Lower lobe of right lung (tissue), 2 donors: Measurements from ENCODE around the gene SERINC5. TPM values are rescaled to one million over a fixed set of nuclear protein-coding genes. Genes with fewer than 3 reads are reported as not detected.
A peak's percentile ranks its signal among the peaks of the same experiment; 100 is the strongest.

Source experiments
- ATAC-seq, 2 donors: fragments of 200-7000 bp; cut with Tn5 transposase; one replicate each; pipeline ENCODE4 v1.9.1; 2020 to 2022; ENCODE audit warnings: mild to moderate bottlenecking in 2 of 2, moderate library complexity in 2 of 2
- DNase-seq: peaks from one replicate; pipeline ENCODE4 v3.0.0-alpha.2; 2020
- H3K27ac ChIP-seq: fragments of 200-600 bp; one replicate; pipeline ENCODE4 v1.8.0; 2022
- H3K27me3 ChIP-seq: fragments of 200-600 bp; one replicate; pipeline ENCODE4 v1.8.0; 2022; ENCODE audit warnings: low read depth
- H3K36me3 ChIP-seq: fragments of 200-600 bp; one replicate; pipeline ENCODE4 v1.8.0; 2022; ENCODE audit warnings: mild to moderate bottlenecking
- H3K4me1 ChIP-seq: fragments of 200-600 bp; one replicate; pipeline ENCODE4 v1.8.0; 2022
- H3K4me3 ChIP-seq: fragments of 200-600 bp; one replicate; pipeline ENCODE4 v1.8.0; 2022; ENCODE audit warnings: mild to moderate bottlenecking
- H3K9me3 ChIP-seq: fragments of 200-600 bp; one replicate; pipeline ENCODE4 v1.8.0; 2022
- CTCF ChIP-seq: fragments of 200-600 bp; IDR thresholded peaks from one replicate; pipeline ENCODE4 v1.8.0; 2022; ENCODE audit warnings: antibody characterized with exemption, mild to moderate bottlenecking
- intact Hi-C: fragments of 100-400 bp; cut with DNase I; formaldehyde crosslinking; loops from one replicate; pipeline ENCODE4 v1.11.0; 2022
- total RNA-seq: library from RNA; stranded (reverse); fragmentation: NEBNext Ultra II Directional; extraction: Animal tissue kit (Norgen Biotek cat#: 25700); gene quantifications from one replicate; pipeline ENCODE4 v1.2.1, GENCODE V29; 2021
- donor health status: DM: no; HTN: yes; CAD: no; lungs with severe emphysema.

Gene SERINC5
- total RNA-seq, 1 donor from 2014 or later = 52.6 TPM

- no peak for DNase-seq
- Histone ChIP-seq H3K4me3 (peak overlapping the region; percentile 33), H3K27ac (peak overlapping the region; percentile 32)
These were observed 172.6 kb downstream of the SERINC5 start for GRCh38 chr5:80083101-80083890.

GRCh38 chr5:80082731-80083100 is 173.1 kb downstream of the SERINC5 start:
- peaks cover 11% of the 10 kb centered on the region for H3K4me1 ChIP-seq
- intact Hi-C loops = no loop called here
- ATAC-seq (peak; percentile 92 to 93), DNase-seq (peak; percentile 76)
- H3K9me3 ChIP-seq = no peaks in the 10 kb centered on the region
- no peaks in the 10 kb centered on the region for H3K36me3 ChIP-seq
- TF ChIP-seq CTCF = peak; percentile 84
- H3K27ac ChIP-seq = peak overlapping the region; percentile 32
- H3K27me3 ChIP-seq = no peaks in the 10 kb centered on the region
- H3K4me3 ChIP-seq = peak overlapping the region; percentile 33

More at GRCh38 chr5:80083101-80083890, 172.6 kb downstream of the SERINC5 start:
- peaks cover 11% of the 10 kb centered on the region for H3K4me1 ChIP-seq
- H3K9me3 ChIP-seq = no peaks in the 10 kb centered on the region
- ATAC-seq = peak; percentile 89 to 92
- peak; percentile 75 for TF ChIP-seq CTCF
- no peaks in the 10 kb centered on the region for H3K36me3 ChIP-seq
- no peaks in the 10 kb centered on the region for H3K27me3 ChIP-seq
- intact Hi-C loops = no loop called here

- Histone ChIP-seq H3K4me1 (peaks cover 11% of the 10 kb centered on the region), H3K36me3 (no peaks in the 10 kb centered on the region), H3K4me3 (peak overlapping the region; percentile 33), H3K9me3 (no peaks in the 10 kb centered on the region), H3K27ac (no peak overlapping the region), H3K27me3 (no peaks in the 10 kb centered on the region)
- ATAC-seq (no peak), DNase-seq (no peak)
- no peak for TF ChIP-seq CTCF
- intact Hi-C loops = no loop called here
These were observed 173.6 kb downstream of the SERINC5 start for GRCh38 chr5:80082281-80082680.

- no peaks in the 10 kb centered on the region for H3K36me3 ChIP-seq
- H3K27ac ChIP-seq = no peak overlapping the region
- no peak for DNase-seq
- H3K9me3 ChIP-seq = no peaks in the 10 kb centered on the region
- TF ChIP-seq CTCF = no peak
- H3K4me3 ChIP-seq = no peak overlapping the region
- H3K27me3 ChIP-seq = no peaks in the 10 kb centered on the region
- no peak for ATAC-seq
- peaks cover 11% of the 10 kb centered on the region for H3K4me1 ChIP-seq
- intact Hi-C loops = no loop called here
These were observed 176.9 kb downstream of the SERINC5 start for GRCh38 chr5:80078921-80079320.

- H3K27me3 ChIP-seq = no peaks in the 10 kb centered on the region
These were observed 178.7 kb downstream of the SERINC5 start for GRCh38 chr5:80077051-80077714.

More at GRCh38 chr5:80077051-80077714, 178.7 kb downstream of the SERINC5 start:
- Histone ChIP-seq H3K4me1 (no peaks in the 10 kb centered on the region), H3K27ac (no peak overlapping the region), H3K9me3 (no peaks in the 10 kb centered on the region), H3K36me3 (no peaks in the 10 kb centered on the region), H3K4me3 (no peak overlapping the region)
- intact Hi-C loops = no loop called here
- no peak for DNase-seq
- no peak for ATAC-seq
- TF ChIP-seq CTCF = no peak
